ENCODE measurements around the gene APOL3.
"Not testable (repeated sequence)": the region's sequence is repeated elsewhere in the genome, so short reads cannot be mapped to it uniquely, and the experiment has no call there.

APOL3 gene

GRCh38 chr22:36193577-36193976, 33.0 kb upstream of the APOL3 start:
- peak; percentile 13 for FAIRE-seq

GRCh38 chr22:36193171-36193570, 32.6 kb upstream of the APOL3 start:
- no peak for DNase-seq (ENCODE audit: low spot score)
- no peak for FAIRE-seq

More at GRCh38 chr22:36193577-36193976, 33.0 kb upstream of the APOL3 start:
- no peak for DNase-seq (ENCODE audit: low spot score)

GRCh38 chr22:36192542-36192941, 32.0 kb upstream of the APOL3 start:
- DNase-seq (ENCODE audit: low spot score) (peak; percentile 55), FAIRE-seq (no peak)

GRCh38 chr22:36191106-36191836, 30.7 kb upstream of the APOL3 start:
- FAIRE-seq (peak; percentile 83), DNase-seq (ENCODE audit: low spot score) (no peak)

GRCh38 chr22:36187862-36188261, 27.3 kb upstream of the APOL3 start:
- not testable (repeated sequence) for DNase-seq (ENCODE audit: low spot score); FAIRE-seq

- FAIRE-seq: no peak
- no peak for DNase-seq (ENCODE audit: low spot score)
Observed at GRCh38 chr22:36185828-36186624, 25.5 kb upstream of the APOL3 start.

GRCh38 chr22:36184433-36185025, 24.0 kb upstream of the APOL3 start:
- FAIRE-seq: no peak
- no peak for DNase-seq (ENCODE audit: low spot score)

- DNase-seq (ENCODE audit: low spot score) (no peak), FAIRE-seq (no peak)
Observed at GRCh38 chr22:36183446-36183845, 22.9 kb upstream of the APOL3 start.

GRCh38 chr22:36182857-36183256, 22.3 kb upstream of the APOL3 start:
- FAIRE-seq (no peak), DNase-seq (ENCODE audit: low spot score) (no peak)

GRCh38 chr22:36182056-36182455, 21.5 kb upstream of the APOL3 start:
- FAIRE-seq (no peak), DNase-seq (ENCODE audit: low spot score) (no peak)

GRCh38 chr22:36180928-36181327, 20.4 kb upstream of the APOL3 start:
- FAIRE-seq: no peak
- DNase-seq (ENCODE audit: low spot score): no peak

GRCh38 chr22:36180038-36180880, 19.7 kb upstream of the APOL3 start:
- DNase-seq (ENCODE audit: low spot score) (peak; percentile 79), FAIRE-seq (peak; percentile 88)

GRCh38 chr22:36177160-36177559, 16.6 kb upstream of the APOL3 start:
- DNase-seq (ENCODE audit: low spot score): no peak
- no peak for FAIRE-seq

GRCh38 chr22:36175892-36176291, 15.3 kb upstream of the APOL3 start:
- DNase-seq (ENCODE audit: low spot score) (no peak), FAIRE-seq (peak; percentile 48)

- DNase-seq (ENCODE audit: low spot score) (no peak), FAIRE-seq (no peak)
Observed at GRCh38 chr22:36171941-36172340, 11.4 kb upstream of the APOL3 start.

- DNase-seq (ENCODE audit: low spot score) (no peak), FAIRE-seq (no peak)
Observed at GRCh38 chr22:36166518-36167220, 6.1 kb upstream of the APOL3 start.

GRCh38 chr22:36166086-36166485, 5.5 kb upstream of the APOL3 start:
- FAIRE-seq (no peak), DNase-seq (ENCODE audit: low spot score) (no peak)

GRCh38 chr22:36165141-36165540, 4.6 kb upstream of the APOL3 start:
- DNase-seq (ENCODE audit: low spot score) (no peak), FAIRE-seq (no peak)

- FAIRE-seq (no peak), DNase-seq (ENCODE audit: low spot score) (no peak)
Observed at GRCh38 chr22:36164621-36165020, 4.1 kb upstream of the APOL3 start.

GRCh38 chr22:36163497-36163896, 2.9 kb upstream of the APOL3 start:
- FAIRE-seq (peak; percentile 35), DNase-seq (ENCODE audit: low spot score) (no peak)

Data from urothelium cell line (cell line).